ENCODE data around the gene SPDYE2.
"Not testable (repeated sequence)": the region's sequence is repeated elsewhere in the genome, so short reads cannot be mapped to it uniquely, and the experiment has no call there.

Gene SPDYE2

GRCh38 chr7:102550808-102551422 is at the start of gene SPDYE2:
Gene SPDYE2, plus strand, starts transcription at chr7:102551226. Its CDS starts 2,030 bp downstream, at chr7:102553256.
- not testable (repeated sequence) for DNase-seq

- DNase-seq = not testable (repeated sequence)
These were observed 47.9 kb upstream of the SPDYE2 start for GRCh38 chr7:102503141-102503540.

DNA sequence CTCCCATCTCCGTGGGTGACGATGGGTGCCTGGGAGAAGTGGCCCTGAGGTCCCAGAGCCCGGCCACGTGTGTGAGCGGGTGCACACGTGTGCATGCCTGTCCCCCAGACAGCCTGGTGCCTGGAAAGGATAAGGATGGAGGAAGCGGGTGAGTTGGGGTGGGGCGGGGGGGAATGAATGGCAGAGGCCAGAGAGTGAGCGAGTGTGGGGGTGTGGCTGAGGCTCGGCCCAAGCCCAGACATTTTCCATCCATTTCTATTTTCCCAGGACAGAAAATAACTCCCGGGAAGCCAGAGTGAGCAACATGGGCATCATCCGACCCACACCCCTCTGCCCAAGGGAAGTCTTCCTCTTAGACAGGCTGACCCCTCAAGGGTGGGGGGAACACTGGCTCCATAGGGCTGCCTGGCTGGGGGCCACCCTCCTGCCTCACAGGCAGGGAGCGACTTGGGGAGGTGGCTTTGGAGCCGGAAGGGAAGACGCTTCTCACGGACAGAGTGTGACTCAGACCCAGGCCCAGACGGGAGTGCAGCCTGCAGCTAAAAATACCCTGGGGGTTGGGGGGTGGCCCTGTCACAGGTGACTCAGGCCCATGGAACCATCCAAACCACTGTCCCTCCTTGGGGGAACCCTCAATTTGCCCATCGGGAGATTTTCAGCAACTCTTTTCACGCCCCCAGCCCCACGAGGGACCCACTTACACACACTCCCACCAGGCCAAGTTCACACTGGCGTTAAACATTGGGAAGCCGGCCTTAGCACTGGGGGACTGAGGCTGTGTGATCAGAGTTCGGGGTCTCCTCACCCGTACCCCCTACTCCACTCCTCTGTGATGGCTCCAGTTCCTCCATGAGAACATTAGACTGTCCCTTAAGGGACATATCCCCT is 45.5 kb upstream of the SPDYE2 start:
- not testable (repeated sequence) for DNase-seq

- DNase-seq = not testable (repeated sequence)
These were observed 43.5 kb upstream of the SPDYE2 start for GRCh38 chr7:102507410-102508088.

DNA sequence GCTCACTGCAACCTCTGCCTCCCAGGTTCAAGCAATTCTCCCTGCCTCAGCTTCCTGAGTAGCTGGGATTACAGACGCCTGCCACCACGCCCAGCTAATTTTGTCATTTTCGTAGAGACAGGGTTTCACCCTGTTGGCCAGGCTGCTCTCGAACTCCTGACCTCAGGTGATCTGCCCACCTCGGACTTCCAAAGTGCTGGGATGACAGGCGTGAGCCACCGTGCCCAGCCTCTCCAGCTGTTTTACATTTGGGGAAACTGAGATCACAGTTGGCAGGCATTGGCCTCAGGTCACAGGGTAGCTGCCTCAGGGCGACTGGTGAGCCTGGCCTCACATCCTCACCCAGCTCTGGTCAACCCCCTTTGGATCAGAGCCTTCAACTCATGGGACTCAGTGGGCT is 40.5 kb upstream of the SPDYE2 start:
- DNase-seq = not testable (repeated sequence)

- DNase-seq = not testable (repeated sequence)
These were observed 39.0 kb upstream of the SPDYE2 start for GRCh38 chr7:102511860-102512522.

- not testable (repeated sequence) for DNase-seq
These were observed 38.3 kb upstream of the SPDYE2 start for GRCh38 chr7:102512642-102513221.

DNA sequence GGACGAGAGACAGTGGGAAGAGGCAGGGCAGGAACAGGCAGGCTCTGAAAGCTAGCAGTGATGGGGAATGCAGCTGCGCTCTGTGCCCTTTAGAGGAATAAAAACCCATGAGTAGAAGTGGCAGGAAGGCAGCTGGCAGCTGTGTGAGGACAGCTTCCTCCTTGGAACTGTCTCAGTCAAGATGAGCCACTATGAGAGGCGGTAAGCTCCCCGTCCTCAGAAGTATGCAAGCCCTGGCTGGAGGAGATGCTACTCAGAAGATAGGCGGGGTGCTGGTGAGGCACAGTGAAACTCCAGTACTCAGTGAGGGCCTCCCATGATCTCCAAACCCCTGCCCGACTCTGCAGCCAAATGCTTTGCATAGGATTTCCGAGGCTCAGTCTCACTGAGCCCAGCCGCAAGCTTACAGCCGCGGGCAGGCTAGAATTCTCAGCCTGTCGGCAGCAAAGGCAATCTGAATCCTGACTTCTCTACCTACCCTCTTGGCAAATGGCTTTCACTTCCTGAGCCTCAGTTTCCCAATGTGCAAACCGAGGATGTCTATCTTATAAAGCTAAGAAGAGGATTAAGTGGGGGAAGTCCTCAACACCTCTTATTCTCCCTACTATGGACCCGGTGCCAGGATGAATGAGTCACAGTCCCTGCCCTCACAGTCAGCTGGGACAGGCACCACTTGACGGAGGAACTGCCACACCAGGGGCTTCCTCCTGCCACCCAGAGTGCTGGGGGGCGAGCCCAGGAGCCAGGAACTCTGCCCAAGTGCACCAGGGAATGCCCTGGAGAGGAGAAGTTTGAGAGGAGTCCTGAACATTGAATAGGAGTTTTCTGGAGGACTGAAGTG is 35.9 kb upstream of the SPDYE2 start:
- not testable (repeated sequence) for DNase-seq

DNA sequence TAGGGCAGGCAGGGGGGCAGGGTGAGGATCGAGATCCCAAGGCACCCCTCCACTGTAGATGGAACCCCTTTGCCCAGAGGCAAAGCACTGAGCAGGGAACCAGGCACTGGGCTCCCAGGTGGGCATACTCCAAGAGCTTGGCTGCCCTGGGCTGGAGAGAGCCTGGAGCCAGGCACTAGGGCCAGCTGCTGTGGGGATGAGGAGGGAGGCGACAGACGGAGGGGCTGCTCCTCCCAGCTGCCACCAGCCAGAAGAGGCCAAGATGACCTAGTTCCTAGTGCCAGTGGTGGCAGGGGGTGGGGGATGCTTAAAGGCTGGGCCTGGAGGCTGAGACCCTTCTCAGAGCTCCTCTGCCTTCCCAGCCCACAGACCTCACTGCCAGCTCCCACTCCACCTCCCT is 35.1 kb upstream of the SPDYE2 start:
- not testable (repeated sequence) for DNase-seq

DNA sequence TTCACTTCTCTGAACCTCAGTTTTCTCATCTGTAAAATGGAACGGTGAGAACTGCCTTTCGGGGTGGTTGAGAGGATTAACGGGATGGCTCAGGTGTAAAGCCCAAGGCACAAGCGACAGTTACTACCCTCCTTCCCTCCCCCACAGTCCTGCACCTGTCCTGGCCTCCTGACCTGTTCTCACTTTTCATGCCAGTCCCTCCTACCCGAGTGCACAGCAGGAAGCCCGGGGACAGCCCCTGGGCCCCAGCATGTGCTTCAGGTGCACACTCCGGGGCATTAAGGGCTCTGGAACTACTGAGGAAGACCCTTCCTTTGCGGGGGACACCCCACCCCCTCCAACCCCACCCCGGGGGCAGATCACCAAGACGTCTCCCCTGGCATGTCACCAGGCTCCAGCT is 34.1 kb upstream of the SPDYE2 start:
- not testable (repeated sequence) for DNase-seq

GRCh38 chr7:102517550-102518147 is 33.4 kb upstream of the SPDYE2 start, which contains the start of gene RASA4B:
Gene RASA4B, minus strand, starts transcription at chr7:102517777. Its CDS starts 67 bp downstream, at chr7:102517710.
- not testable (repeated sequence) for DNase-seq

- not testable (repeated sequence) for DNase-seq
These were observed 30.2 kb upstream of the SPDYE2 start for GRCh38 chr7:102520797-102521196.

DNA sequence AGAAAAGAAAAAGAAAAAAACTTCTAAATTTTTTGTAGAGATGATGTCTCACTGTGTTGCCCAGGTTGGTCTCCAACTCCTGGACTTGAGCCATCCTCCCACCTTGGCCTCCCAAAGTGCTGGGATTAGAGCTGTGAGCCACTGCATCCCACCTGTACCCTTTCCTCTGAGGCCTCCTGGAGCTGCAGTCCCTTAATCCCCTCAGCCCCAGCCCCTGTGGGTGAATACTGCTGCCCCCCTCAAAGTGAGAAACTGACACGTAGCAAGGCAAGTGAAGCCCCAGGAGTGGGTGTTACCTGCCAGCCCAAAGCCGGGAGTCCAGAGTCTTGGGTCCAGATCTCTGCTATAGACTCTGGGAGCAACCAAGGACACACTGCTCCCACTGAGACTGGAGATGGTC is 26.2 kb upstream of the SPDYE2 start:
- not testable (repeated sequence) for DNase-seq

DNA sequence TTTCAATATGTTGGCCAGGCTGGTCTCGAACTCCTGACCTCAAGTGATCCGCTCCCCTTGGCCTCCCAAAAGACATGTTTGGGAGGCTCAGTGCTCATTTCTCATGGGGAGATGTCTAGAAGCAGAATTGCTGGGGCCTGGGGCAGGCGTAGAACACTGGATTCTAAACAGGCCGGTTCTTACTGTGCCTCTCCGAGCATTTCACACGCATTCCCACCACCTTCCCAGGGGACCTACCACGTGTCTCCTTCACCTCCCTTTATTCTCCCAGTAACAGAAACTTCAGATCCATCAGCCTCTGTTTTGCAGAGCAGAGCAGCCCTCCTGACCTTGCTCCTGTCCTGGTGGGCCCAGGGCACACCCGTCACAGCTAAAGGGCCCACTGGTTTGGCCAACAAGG is 23.8 kb upstream of the SPDYE2 start:
- not testable (repeated sequence) for DNase-seq

DNA sequence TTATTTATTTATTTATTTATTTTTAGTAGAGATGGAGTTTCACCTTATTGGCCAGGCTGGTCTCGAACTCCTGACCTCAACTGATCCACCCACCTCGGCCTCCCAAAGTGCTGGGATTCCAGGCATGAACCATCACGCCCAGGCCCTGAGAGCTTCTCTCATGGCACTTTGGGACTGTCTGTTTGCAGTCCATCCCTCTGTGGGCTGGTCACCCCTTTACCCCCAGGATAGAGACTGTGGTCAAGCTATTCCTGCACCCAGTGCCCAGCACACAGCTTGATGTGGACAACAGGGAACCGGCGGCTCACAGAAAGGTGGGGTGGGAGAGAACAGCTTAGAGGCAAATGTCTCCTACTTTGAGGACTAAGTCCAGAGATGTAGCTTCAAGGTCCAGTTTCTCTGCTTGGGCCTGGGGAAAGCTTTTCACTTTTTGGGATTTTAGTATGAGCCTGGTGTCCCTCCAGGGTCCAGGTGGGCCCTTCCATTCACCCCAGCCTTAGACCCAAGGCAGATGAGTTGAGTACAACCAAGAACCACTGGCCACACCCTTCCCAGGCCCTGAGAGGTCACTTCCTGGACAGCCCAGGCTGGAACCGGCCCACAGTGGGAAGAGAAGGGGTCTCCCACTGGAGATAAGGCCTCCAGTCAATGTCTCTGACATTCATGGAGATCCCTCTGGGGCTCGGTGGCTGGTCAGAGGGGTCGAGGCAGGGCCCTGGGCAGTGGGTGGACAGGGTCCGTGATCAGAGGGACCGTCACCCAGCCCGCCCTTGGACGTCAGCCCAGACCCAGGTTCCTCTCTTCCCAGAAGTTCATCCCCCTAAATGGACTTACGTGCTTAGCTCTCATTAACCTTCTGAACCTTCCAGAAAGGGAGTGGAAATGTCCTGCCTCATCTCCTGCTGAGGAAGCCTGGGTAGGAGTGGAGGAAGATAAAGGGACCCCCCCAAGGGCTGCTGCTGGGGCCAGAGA is 22.9 kb upstream of the SPDYE2 start:
- DNase-seq = not testable (repeated sequence)

GRCh38 chr7:102531583-102531982 is 19.4 kb upstream of the SPDYE2 start:
- not testable (repeated sequence) for DNase-seq

DNA sequence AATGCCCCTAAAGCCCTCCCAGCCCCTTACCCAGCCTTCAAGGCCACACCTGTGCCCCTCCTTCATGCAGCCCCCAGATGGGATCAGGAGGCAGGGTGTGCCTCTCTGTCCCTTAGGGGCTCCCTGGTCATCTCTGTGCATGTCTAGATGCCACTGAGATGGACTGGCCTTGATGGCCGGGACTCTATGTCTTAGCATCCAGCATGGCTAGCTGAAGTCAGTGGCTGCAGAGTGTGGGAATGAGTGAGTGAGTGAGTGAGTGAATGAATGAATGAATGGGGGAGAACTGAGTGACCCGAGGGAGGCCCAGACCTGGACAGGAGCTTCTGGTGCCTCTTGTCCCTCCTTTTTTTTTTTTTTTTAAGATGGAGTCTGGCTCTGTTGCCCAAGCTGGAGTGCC is 18.9 kb upstream of the SPDYE2 start:
- DNase-seq = not testable (repeated sequence)

GRCh38 chr7:102535062-102535615 is 15.9 kb upstream of the SPDYE2 start:
- DNase-seq = not testable (repeated sequence)

Measured in hypothalamus (tissue), 51 donors.